ENCODE results near the gene POLR2E. TPM values are rescaled to one million over a fixed set of nuclear protein-coding genes. Genes with fewer than 3 reads are reported as not detected.

POLR2E gene
- total and polyA plus RNA-seq, 9 of the 15 experiments (the other 6 are each of a cell fraction or from before 2014, with no cell fraction given) = 3.4 to 413 (median 244) TPM

GRCh38 chr19:1066748-1067340 is 28.3 kb downstream of the POLR2E start, which contains the start of gene ARHGAP45 (continued):
- TF ChIP-seq SIN3A (IDR thresholded peaks at IDR 0.05; ENCODE audit: borderline replicate concordance in 2 of 2, control insufficient read depth in 1 of 2, low read depth in 2 of 2, low read length in 2 of 2) = peak in 1 of 2 experiments; percentile 66; a peak in 2 of 4 replicates
- TF ChIP-seq SMAD4 (CRISPR knock-in tag; conservative IDR thresholded peaks at IDR 0.05) = no peak
- TF ChIP-seq DACH1 (IDR thresholded peaks at IDR 0.05; ENCODE audit: partially characterized antibody) = no peak
- TF ChIP-seq EHMT2 (IDR thresholded peaks at IDR 0.05) = no peak
- no peak for TF ChIP-seq ZNF318 (IDR thresholded peaks at IDR 0.05; ENCODE audit: borderline replicate concordance in 1 of 2, low read depth in 1 of 2)
- no peak for TF ChIP-seq ZBTB8A (IDR thresholded peaks at IDR 0.05; ENCODE audit: partially characterized antibody)
- no peak for TF ChIP-seq ATF3 (IDR thresholded peaks at IDR 0.05)
- no peak for TF ChIP-seq ATF3 (CRISPR knock-in tag; conservative IDR thresholded peaks at IDR 0.05)
- TF ChIP-seq ARID1B (IDR thresholded peaks at IDR 0.05) = no peak
- TF ChIP-seq RBM25 (IDR thresholded peaks at IDR 0.05; ENCODE audit: low read depth, low read length, severe bottlenecking) = no peak
- TF ChIP-seq ZKSCAN8 (CRISPR knock-in tag; IDR thresholded peaks at IDR 0.05) = no peak
- no peak for TF ChIP-seq CTCFL (IDR thresholded peaks at IDR 0.05; ENCODE audit: borderline replicate concordance, insufficient read depth, low read depth, low read length, poor library complexity, severe bottlenecking)
- TF ChIP-seq EGR1 (conservative IDR thresholded peaks at IDR 0.05) = peak; percentile 24; the same call in 1 of the 2 replicates
- TF ChIP-seq SUPT5H (IDR thresholded peaks at IDR 0.05) = no peak

Data from K562 (cell line).